Esophagus squamous epithelium (tissue), 5 donors: ENCODE measurements around the gene ARNT2. TPM values are rescaled to one million over a fixed set of nuclear protein-coding genes. Genes with fewer than 3 reads are reported as not detected.
"Not testable (repeated sequence)": the region's sequence is repeated elsewhere in the genome, so short reads cannot be mapped to it uniquely, and the experiment has no call there.

Experiments used
- DNase-seq: peaks from one replicate; lab custom pipeline; 2025; lab: John Stamatoyannopoulos, UW
- H3K27ac ChIP-seq, 4 donors: fragments of 200-600 bp; sonication (generic); one replicate each; pipeline ENCODE4 v1.5.1; 2016 to 2019; ENCODE audit warnings: mild to moderate bottlenecking in 1 of 4
- H3K27me3 ChIP-seq, 4 donors: fragments of 200-600 bp; sonication (generic); 1 replicate in 3 of 4; 2 replicates in 1 of 4; pipeline versions ENCODE4 v1.5.1 to v1.6.0; 2017 to 2021; ENCODE audit warnings: antibody characterized with exemption in 1 of 4
- H3K36me3 ChIP-seq, 3 donors: fragments of 200-600 bp; sonication (generic); one replicate each; pipeline ENCODE4 v1.5.1; 2016 to 2019
- H3K4me1 ChIP-seq, 3 donors: fragments of 200-600 bp; sonication (generic); one replicate each; pipeline ENCODE4 v1.5.1; 2017 to 2019
- H3K4me3 ChIP-seq, 4 donors: fragments of 200-600 bp; sonication (generic); 1 replicate in 3 of 4; 2 replicates in 1 of 4; pipeline ENCODE4 v1.5.1; 2016 to 2019; ENCODE audit warnings: mild to moderate bottlenecking in 2 of 4, moderate library complexity in 1 of 4
- H3K9me3 ChIP-seq, 3 donors: fragments of 200-600 bp; sonication (generic); one replicate each; pipeline ENCODE4 v1.5.1; 2016 to 2019
- POLR2A ChIP-seq, 4 donors: fragments of 450-650 bp; IDR thresholded peaks; one replicate each; pipeline ENCODE4 v1.6.1; 2017; ENCODE audit warnings: antibody characterized with exemption in 4 of 4, mild to moderate bottlenecking in 4 of 4, moderate library complexity in 3 of 4
- WGBS, 2 donors: methylation state at CpG; one replicate each; pipeline ENCODE4 v1.1.5; 2018; 5-methylcytosine and 5-hydroxymethylcytosine counted together
- intact Hi-C: fragments of 100-400 bp; cut with DNase I; formaldehyde crosslinking; loops from one replicate; pipeline ENCODE4 v1.15.0; 2022
- total RNA-seq, 4 donors: library from RNA; depleted of rRNA; stranded (reverse); fragments of >200 nt; gene quantifications; one replicate each; pipeline ENCODE4 v1.1.0, GENCODE V29; 2016
- TF ChIP-seq, protein P1 (sequence below), 6 experiments: fragments of 450-650 bp in 4 of 6; fragments of 200-600 bp in 2 of 6; sonication (generic) in 2 of 6; IDR thresholded peaks; one replicate each; pipeline ENCODE4 v1.5.1; 2016 to 2019; ENCODE audit warnings: antibody characterized with exemption in 6 of 6, mild to moderate bottlenecking in 4 of 6, moderate library complexity in 4 of 6
- donor health status: DM: yes; HTN: yes; CAD: no.

The ARNT2 gene
- total RNA-seq, 4 donors from 2014 or later: 0.15 to 5.7 (median 1.7) TPM

DNA sequence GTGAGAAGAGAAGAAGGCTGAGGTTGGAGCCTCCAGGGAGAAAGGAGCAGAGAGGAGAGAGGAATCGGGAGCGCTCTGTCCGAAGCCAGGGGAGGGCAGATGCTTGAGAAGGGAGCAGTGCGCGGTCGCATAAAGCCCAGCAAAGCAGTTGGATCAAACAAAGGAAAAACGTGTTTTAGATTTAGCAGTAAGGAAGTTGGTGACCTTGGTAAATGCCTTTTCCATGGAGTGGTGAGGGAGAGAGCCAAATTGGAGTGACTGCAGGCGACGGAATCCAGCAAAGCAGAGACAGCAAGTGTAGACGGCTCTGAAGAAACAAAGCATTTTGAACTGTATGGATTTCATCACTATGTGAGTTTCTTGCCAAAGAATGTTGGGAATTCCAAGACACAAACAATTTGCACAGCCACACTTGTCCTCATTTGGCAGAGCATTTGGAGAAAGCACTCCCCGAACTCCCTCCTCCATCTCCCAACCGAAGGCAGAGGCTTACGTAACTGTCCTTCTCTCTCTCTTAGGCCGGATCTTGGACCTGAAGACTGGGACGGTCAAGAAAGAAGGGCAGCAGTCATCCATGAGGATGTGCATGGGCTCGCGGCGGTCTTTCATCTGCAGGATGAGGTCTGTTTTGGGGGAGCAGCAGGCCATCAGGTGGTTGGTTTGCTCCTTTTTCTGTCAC lies 103.6 kb downstream of the ARNT2 start:
- Histone ChIP-seq H3K36me3 (no peaks in the 10 kb centered on the region), H3K4me3 (no peak overlapping the region), H3K27me3 (no peaks in the 10 kb centered on the region), H3K27ac (peak overlapping the region in 2 of 4 donors; percentile 61 to 73), H3K9me3 (no peaks in the 10 kb centered on the region), H3K4me1 (peaks cover 0 to 4% (median 0%) of the 10 kb centered on the region in 3 donors)
- WGBS, 2 donors: 62 to 75% methylated on average over 17 to 18 of the region's 18 CpGs
- DNase-seq: no peak
- intact Hi-C loops: no loop called here
- TF ChIP-seq, protein P1, sequence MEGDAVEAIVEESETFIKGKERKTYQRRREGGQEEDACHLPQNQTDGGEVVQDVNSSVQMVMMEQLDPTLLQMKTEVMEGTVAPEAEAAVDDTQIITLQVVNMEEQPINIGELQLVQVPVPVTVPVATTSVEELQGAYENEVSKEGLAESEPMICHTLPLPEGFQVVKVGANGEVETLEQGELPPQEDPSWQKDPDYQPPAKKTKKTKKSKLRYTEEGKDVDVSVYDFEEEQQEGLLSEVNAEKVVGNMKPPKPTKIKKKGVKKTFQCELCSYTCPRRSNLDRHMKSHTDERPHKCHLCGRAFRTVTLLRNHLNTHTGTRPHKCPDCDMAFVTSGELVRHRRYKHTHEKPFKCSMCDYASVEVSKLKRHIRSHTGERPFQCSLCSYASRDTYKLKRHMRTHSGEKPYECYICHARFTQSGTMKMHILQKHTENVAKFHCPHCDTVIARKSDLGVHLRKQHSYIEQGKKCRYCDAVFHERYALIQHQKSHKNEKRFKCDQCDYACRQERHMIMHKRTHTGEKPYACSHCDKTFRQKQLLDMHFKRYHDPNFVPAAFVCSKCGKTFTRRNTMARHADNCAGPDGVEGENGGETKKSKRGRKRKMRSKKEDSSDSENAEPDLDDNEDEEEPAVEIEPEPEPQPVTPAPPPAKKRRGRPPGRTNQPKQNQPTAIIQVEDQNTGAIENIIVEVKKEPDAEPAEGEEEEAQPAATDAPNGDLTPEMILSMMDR (IDR thresholded peaks at IDR 0.05): no peak
- TF ChIP-seq POLR2A (IDR thresholded peaks at IDR 0.05): no peak

DNA sequence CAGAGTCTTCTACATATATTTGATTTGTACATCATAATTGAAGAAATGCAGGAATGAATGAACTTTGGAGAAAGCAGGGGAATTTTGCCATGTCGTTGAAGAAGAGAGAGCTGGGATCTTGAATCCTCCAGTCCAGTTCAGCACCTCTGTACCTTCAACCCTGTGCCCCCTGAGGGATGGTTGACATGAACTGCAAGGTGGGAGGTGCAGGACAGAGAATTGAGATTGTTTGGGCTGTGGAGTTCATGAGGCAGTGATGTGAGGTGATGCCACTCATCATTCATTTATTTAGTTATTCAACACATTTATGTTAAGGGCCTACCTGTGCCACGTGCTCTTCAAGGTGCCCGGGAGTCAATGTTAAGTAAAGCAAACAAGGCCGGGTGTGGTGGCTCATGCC lies 104.6 kb downstream of the ARNT2 start:
- intact Hi-C loops: no loop called here
- WGBS, 2 donors: 69 to 81% methylated on average over 3 to 4 of the region's 4 CpGs
- Histone ChIP-seq H3K4me1 (peaks cover 0 to 4% (median 0%) of the 10 kb centered on the region in 3 donors), H3K4me3 (no peak overlapping the region), H3K27ac (no peak overlapping the region), H3K9me3 (no peaks in the 10 kb centered on the region), H3K36me3 (no peaks in the 10 kb centered on the region), H3K27me3 (no peaks in the 10 kb centered on the region)
- TF ChIP-seq, protein P1 (IDR thresholded peaks at IDR 0.05): no peak
- TF ChIP-seq POLR2A (IDR thresholded peaks at IDR 0.05): no peak
- DNase-seq: no peak

DNA sequence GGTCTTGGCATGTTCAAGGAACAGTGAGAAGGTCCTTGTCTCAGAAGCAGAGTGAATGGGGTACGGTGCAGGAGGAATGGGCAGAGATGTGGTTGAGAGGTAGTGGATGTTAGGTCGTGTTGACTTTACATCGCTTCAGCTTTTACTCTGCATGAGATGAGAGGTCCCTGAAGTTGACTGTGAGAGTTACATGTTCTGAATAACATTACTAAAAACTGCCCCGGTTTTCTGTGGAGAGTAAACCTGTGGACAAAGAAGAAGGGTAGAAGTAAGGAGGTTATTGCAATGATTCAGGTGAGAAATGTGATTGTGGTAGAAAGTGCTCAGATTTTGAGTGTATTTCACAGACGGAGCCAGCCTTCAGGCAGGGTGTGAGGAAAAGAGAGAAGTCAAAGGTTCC lies 105.6 kb downstream of the ARNT2 start:
- TF ChIP-seq, protein P1 (IDR thresholded peaks at IDR 0.05): no peak
- no peak for TF ChIP-seq POLR2A (IDR thresholded peaks at IDR 0.05)
- no peaks in the 10 kb centered on the region for H3K36me3 ChIP-seq
- DNase-seq: no peak
- H3K27me3 ChIP-seq: no peaks in the 10 kb centered on the region
- no peaks in the 10 kb centered on the region for H3K9me3 ChIP-seq
- intact Hi-C loops: no loop called here
- H3K27ac ChIP-seq: no peak overlapping the region
- peaks cover 0 to 4% (median 0%) of the 10 kb centered on the region in 3 donors for H3K4me1 ChIP-seq
- no peak overlapping the region for H3K4me3 ChIP-seq
- WGBS, 2 donors: 73 to 77% methylated on average over 5 of the region's 5 CpGs

DNA sequence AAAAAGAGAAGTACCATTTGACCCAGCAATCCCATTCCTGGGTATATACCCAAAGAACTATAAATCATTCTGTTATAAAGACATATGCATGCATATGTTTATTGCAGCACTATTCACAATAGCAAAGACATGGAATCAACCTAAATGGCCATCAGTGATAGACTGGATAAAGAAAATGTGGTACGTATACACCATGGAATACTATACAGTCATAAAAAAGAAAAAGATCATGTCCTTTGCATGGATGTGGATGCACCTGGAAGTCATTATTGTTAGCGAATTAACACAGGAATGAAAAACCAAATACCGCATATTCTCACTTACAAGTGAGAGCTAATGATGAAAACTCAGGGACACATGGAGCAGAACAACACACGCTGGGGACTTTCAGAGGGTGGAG lies 106.8 kb downstream of the ARNT2 start:
- H3K4me3 ChIP-seq, intact Hi-C loops, H3K4me1 ChIP-seq, H3K27ac ChIP-seq, H3K27me3 ChIP-seq, H3K9me3 ChIP-seq, H3K36me3 ChIP-seq, DNase-seq: not testable (repeated sequence)
- WGBS, 2 donors: 92 to 95% methylated on average over 4 of the region's 4 CpGs

DNA sequence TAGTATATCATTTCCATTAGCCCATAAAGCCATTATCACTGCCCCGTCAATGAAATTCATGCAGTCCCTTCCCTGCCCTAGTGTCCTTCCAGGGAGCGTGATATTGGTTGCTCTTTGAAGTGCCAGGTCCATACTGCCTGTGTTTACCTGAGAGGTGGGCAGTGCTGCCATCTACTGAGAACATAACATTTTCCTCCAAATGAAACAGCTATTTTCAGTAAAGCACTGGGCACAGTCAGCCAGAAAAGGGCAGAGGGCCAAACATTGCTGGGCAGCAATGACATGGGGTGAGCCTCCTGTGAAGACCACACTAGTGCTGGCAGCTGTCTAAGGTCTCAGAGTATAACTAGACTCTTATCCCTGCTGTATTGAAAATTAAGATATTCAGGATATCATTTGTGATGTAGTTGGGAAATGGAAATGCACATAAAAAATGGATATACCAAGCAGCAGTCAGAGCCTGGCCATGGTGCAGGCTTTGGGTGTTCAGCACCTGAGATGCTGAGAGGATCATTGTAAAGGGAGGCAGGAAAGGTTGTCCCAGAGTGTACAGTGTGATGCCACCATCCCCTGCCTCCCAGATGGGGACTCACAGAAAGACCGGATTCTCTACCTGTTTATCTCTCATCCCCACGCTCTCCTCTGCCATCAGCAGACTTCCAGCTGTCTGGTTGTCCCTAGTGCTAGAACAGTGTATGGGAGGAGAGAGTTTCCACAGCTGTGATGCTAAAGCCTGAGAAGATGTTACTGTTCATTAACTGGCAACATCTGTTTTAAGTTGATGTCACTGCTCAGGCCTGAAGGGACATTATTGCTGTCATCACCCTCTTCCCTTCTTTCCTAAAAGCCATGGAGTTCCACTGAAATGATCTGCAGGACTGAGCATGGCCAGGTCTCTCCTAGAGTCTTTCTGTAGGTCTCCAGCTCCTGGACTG lies 108.8 kb downstream of the ARNT2 start:
- 82 to 85% methylated on average over 4 of the region's 4 CpGs for WGBS, 2 donors
- H3K27me3 ChIP-seq: no peaks in the 10 kb centered on the region
- H3K27ac ChIP-seq: no peak overlapping the region
- no peak for TF ChIP-seq POLR2A (IDR thresholded peaks at IDR 0.05)
- TF ChIP-seq, protein P1 (IDR thresholded peaks at IDR 0.05): no peak
- no peaks in the 10 kb centered on the region for H3K36me3 ChIP-seq
- intact Hi-C loops: no loop called here
- no peak for DNase-seq
- H3K4me3 ChIP-seq: no peak overlapping the region
- H3K4me1 ChIP-seq: peaks cover 0 to 4% (median 0%) of the 10 kb centered on the region in 3 donors
- no peaks in the 10 kb centered on the region for H3K9me3 ChIP-seq
